Amniotic epithelial cell (primary cell): ENCODE results near the gene IER3IP1.
A peak's percentile ranks its signal among the peaks of the same experiment; 100 is the strongest.
"Not testable (repeated sequence)": the region's sequence is repeated elsewhere in the genome, so short reads cannot be mapped to it uniquely, and the experiment has no call there.

Source experiments
- DNase-seq: peaks from one replicate; pipeline ENCODE4 v3.0.0-alpha.2; 2010; ENCODE audit warnings: low read depth

Gene IER3IP1

GRCh38 chr18:47175898-47176575 is at the start of gene IER3IP1:
IER3IP1 (minus strand) TSS chr18:47176364; CDS start chr18:47176277, 87 bp downstream.
- DNase-seq, result peak; percentile 89

GRCh38 chr18:47215554-47216138 is 39.5 kb upstream of the IER3IP1 start:
- peak; percentile 83 for DNase-seq

GRCh38 chr18:47209171-47209570 is 33.0 kb upstream of the IER3IP1 start:
- peak; percentile 64 for DNase-seq

GRCh38 chr18:47206945-47207637 is 30.9 kb upstream of the IER3IP1 start:
- DNase-seq, result no peak

GRCh38 chr18:47204908-47205522 is 28.9 kb upstream of the IER3IP1 start:
- DNase-seq, result peak; percentile 33

GRCh38 chr18:47203626-47204464 is 27.7 kb upstream of the IER3IP1 start:
- no peak for DNase-seq

- DNase-seq, result not testable (repeated sequence)
These were observed 19.8 kb upstream of the IER3IP1 start for GRCh38 chr18:47195961-47196360.

GRCh38 chr18:47191961-47192360 is 15.8 kb upstream of the IER3IP1 start:
- peak; percentile 55 for DNase-seq

- no peak for DNase-seq
These were observed 11.6 kb upstream of the IER3IP1 start for GRCh38 chr18:47187721-47188120.

GRCh38 chr18:47184419-47185050 is 8.4 kb upstream of the IER3IP1 start:
- peak; percentile 83 for DNase-seq

- DNase-seq, result not testable (repeated sequence)
These were observed 6.0 kb upstream of the IER3IP1 start for GRCh38 chr18:47182156-47182555.

GRCh38 chr18:47180765-47181164 is 4.6 kb upstream of the IER3IP1 start:
- DNase-seq, result no peak

- no peak for DNase-seq
These were observed 3.4 kb upstream of the IER3IP1 start for GRCh38 chr18:47179520-47179919.

- no peak for DNase-seq
These were observed 774 bp downstream of the IER3IP1 start for GRCh38 chr18:47175283-47175897.

GRCh38 chr18:47174545-47175116 is 1.5 kb downstream of the IER3IP1 start:
- no peak for DNase-seq

- peak; percentile 29 for DNase-seq
These were observed 3.7 kb downstream of the IER3IP1 start for GRCh38 chr18:47172476-47172875.

- DNase-seq, result no peak
These were observed 7.3 kb downstream of the IER3IP1 start for GRCh38 chr18:47168913-47169312.

- no peak for DNase-seq
These were observed 7.7 kb downstream of the IER3IP1 start for GRCh38 chr18:47168509-47168908.

- DNase-seq, result peak; percentile 29
These were observed 9.9 kb downstream of the IER3IP1 start for GRCh38 chr18:47166294-47166693.

- peak; percentile 87 for DNase-seq
These were observed 12.9 kb downstream of the IER3IP1 start for GRCh38 chr18:47163241-47163640.

GRCh38 chr18:47160256-47160655 is 15.9 kb downstream of the IER3IP1 start:
- no peak for DNase-seq
